Nephron progenitor cell (in vitro differentiated cells): ENCODE results near the gene SEC61G.

Experiments used
- DNase-seq: peaks from one replicate; pipeline ENCODE4 v3.0.0; 2021
- H3K27ac Mint-ChIP-seq: 2 replicates; pipeline ENCODE4 v1.8.0; 2021; ENCODE audit warnings: mild to moderate bottlenecking, moderate library complexity, mixed read lengths
- H3K27me3 Mint-ChIP-seq: 2 replicates; pipeline ENCODE4 v1.8.0; 2021; ENCODE audit warnings: mild to moderate bottlenecking, low read depth, mixed read lengths; ENCODE audit not compliant: poor library complexity
- H3K36me3 Mint-ChIP-seq: 2 replicates; pipeline ENCODE4 v1.8.0; 2021; ENCODE audit warnings: low read depth, mixed read lengths
- H3K4me1 Mint-ChIP-seq: 2 replicates; pipeline ENCODE4 v1.8.0; 2021; ENCODE audit warnings: mixed read lengths
- H3K4me3 Mint-ChIP-seq: 2 replicates; pipeline ENCODE4 v1.8.0; 2021; ENCODE audit warnings: mild to moderate bottlenecking, moderate library complexity, mixed read lengths
- H3K9me3 Mint-ChIP-seq: 2 replicates; pipeline ENCODE4 v1.8.0; 2021; ENCODE audit warnings: mild to moderate bottlenecking, moderate library complexity, mixed read lengths
- TF ChIP-seq, protein P1 (sequence below): fragments of 200-600 bp; sonication (generic); IDR thresholded peaks from 2 replicates; pipeline ENCODE4 v1.5.0; 2021; ENCODE audit warnings: antibody characterized with exemption

Gene SEC61G

DNA sequence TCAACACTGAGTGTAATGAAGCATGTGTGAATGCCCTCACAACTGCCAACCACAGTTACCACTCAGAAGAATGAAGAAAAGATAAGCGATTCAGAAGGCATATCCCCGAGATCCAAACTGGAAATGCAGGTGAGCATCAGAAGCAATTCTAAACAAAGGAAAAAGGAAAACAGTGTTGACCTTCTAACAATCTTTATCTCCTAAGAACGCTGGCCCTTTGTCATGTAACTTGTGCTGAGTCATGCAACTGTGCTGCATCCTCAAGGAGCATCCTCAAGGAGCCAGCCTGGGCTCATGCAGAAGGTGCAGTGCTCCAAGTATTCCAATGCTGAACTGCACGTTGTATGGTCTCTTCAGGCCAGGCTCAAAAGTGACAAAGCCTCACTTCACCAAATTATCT is 30.6 kb downstream of the SEC61G start:
- DNase-seq, result no peak
- TF ChIP-seq, protein P1, sequence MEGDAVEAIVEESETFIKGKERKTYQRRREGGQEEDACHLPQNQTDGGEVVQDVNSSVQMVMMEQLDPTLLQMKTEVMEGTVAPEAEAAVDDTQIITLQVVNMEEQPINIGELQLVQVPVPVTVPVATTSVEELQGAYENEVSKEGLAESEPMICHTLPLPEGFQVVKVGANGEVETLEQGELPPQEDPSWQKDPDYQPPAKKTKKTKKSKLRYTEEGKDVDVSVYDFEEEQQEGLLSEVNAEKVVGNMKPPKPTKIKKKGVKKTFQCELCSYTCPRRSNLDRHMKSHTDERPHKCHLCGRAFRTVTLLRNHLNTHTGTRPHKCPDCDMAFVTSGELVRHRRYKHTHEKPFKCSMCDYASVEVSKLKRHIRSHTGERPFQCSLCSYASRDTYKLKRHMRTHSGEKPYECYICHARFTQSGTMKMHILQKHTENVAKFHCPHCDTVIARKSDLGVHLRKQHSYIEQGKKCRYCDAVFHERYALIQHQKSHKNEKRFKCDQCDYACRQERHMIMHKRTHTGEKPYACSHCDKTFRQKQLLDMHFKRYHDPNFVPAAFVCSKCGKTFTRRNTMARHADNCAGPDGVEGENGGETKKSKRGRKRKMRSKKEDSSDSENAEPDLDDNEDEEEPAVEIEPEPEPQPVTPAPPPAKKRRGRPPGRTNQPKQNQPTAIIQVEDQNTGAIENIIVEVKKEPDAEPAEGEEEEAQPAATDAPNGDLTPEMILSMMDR, result no peak
- H3K4me1 Mint-ChIP-seq, result no peaks in the 10 kb centered on the region
- no peak overlapping the region for H3K4me3 Mint-ChIP-seq
- no peaks in the 10 kb centered on the region for H3K36me3 Mint-ChIP-seq
- H3K27ac Mint-ChIP-seq, result no peak overlapping the region
- H3K27me3 Mint-ChIP-seq, result no peaks in the 10 kb centered on the region
- peaks cover 8% of the 10 kb centered on the region for H3K9me3 Mint-ChIP-seq

DNA sequence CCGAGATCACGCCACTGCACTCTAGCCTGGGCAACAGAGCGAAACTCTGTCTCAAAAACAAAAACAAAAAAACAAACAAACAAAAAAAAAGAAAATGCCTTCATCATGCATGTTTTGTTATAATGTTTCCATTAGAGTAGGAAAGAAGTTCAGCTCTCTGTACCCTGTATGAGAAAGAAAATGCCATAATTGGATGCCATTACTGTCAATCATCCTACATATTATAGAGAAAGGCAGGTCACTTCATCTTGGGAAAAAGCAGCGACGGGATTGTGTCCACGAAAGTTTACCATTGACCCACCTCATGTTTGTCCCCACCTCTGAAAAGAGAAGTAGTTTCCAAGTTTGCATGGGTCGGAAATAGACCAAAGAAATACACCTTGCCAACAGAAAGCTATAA is 33.8 kb downstream of the SEC61G start:
- Mint-ChIP-seq H3K4me1 (no peaks in the 10 kb centered on the region), H3K4me3 (no peak overlapping the region), H3K36me3 (no peaks in the 10 kb centered on the region), H3K27ac (no peak overlapping the region), H3K27me3 (peaks cover 7% of the 10 kb centered on the region), H3K9me3 (no peaks in the 10 kb centered on the region)
- TF ChIP-seq, protein P1, result no peak
- DNase-seq, result no peak

DNA sequence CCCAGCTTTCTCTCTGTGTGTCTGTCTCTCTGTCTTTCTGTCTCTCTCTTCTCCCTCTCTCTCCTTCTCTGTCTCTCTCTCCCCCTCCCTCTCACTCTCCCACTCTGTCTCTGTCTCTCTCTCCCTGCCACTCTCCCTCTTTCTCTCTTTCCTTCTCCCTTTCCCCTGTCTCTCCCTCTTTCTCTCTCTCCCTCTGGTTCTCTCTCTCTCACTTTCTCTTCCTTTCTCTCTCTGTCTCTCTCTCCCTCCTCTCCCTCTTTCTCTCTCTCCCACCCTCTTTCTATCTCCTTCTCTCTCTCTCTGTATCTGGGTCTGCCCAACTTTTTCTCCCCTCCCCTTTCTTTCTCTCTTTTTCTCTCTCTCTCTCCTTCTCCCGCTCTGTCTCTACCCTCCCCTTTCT is 36.5 kb downstream of the SEC61G start:
- Mint-ChIP-seq H3K27ac (no peak overlapping the region), H3K27me3 (peaks cover 7% of the 10 kb centered on the region), H3K4me1 (no peaks in the 10 kb centered on the region), H3K9me3 (peaks cover 8% of the 10 kb centered on the region), H3K4me3 (no peak overlapping the region), H3K36me3 (no peaks in the 10 kb centered on the region)
- TF ChIP-seq, protein P1, result no peak
- no peak for DNase-seq

DNA sequence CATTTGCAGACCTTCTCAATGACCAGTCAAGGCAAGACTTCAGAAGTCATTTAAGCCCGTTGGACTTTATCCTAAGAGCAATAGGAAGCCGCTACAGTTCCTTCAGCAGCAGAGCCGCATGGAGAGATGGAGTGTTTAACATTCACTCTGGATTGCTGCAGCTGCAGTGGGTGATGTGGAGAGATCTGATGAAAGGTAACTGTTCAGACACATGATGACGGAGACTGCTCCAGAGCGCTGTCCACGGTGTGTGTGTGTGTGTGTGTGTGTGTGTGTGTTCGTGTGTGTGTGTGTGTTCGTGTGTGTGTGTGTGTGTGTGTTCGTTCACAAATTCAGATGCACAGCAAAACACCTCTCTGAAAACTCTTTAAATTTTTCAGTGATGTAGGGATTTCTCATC is 37.0 kb downstream of the SEC61G start:
- peaks cover 7% of the 10 kb centered on the region for H3K27me3 Mint-ChIP-seq
- H3K27ac Mint-ChIP-seq, result no peak overlapping the region
- no peak overlapping the region for H3K4me3 Mint-ChIP-seq
- no peaks in the 10 kb centered on the region for H3K4me1 Mint-ChIP-seq
- no peaks in the 10 kb centered on the region for H3K36me3 Mint-ChIP-seq
- TF ChIP-seq, protein P1, result no peak
- H3K9me3 Mint-ChIP-seq, result peaks cover 8% of the 10 kb centered on the region
- no peak for DNase-seq

DNA sequence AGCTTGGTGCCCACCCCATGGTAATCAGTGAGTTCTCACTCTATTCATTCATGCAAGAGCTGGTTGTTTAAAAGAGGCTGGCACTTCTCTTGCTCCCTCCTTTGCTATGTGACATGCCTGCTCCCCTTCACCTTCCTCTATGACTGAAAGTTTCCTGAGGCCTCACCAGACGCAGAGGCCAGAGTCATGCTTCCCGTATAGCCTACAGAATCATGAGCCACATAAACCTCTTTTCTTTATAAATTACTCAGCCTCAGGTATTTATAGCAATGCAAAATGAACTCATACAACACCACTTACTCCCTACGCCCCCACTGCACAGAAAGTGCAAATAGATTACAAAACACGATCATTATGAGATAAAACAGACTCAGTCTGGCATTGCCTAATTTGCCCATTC is 39.0 kb downstream of the SEC61G start:
- Mint-ChIP-seq H3K36me3 (no peaks in the 10 kb centered on the region), H3K27ac (no peak overlapping the region), H3K4me3 (no peak overlapping the region), H3K9me3 (peaks cover 8% of the 10 kb centered on the region), H3K4me1 (no peaks in the 10 kb centered on the region), H3K27me3 (peaks cover 7% of the 10 kb centered on the region)
- TF ChIP-seq, protein P1, result no peak
- no peak for DNase-seq

DNA sequence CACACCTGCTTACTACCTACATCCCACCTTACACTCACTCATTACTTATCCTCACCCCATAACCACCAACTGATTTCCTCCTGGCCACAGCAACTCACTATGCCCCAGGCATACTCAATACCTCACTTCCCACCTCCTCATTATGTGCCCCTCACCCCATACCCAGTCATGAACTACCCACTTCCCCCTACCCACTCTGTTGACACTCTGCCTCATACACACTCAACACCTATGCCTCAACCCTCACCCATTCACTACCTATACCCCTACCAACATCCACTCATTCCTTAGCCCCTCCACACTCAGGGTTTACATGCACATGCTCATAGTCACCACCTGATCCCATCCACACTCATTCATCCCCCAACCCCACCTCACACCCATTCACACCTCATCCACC is 39.6 kb downstream of the SEC61G start:
- Mint-ChIP-seq H3K27ac (no peak overlapping the region), H3K9me3 (peaks cover 8% of the 10 kb centered on the region), H3K4me3 (no peak overlapping the region), H3K36me3 (no peaks in the 10 kb centered on the region), H3K4me1 (no peaks in the 10 kb centered on the region), H3K27me3 (peaks cover 7% of the 10 kb centered on the region)
- TF ChIP-seq, protein P1, result no peak
- DNase-seq, result no peak
